ENCODE data around the gene ICAM1. TPM values are rescaled to one million over a fixed set of nuclear protein-coding genes. Genes with fewer than 3 reads are reported as not detected.

The ICAM1 gene
- total and polyA plus RNA-seq, 2 of the 13 experiments (the other 11 are each of a cell fraction or from before 2014, with no cell fraction given), result 37.9 to 98.4 TPM

GRCh38 chr19:10251792-10252694, 18.9 kb upstream of the ICAM1 start, which contains the start of gene MRPL4 (continued):
- TF ChIP-seq SYNCRIP (IDR thresholded peaks at IDR 0.05; ENCODE audit: insufficient read depth, low read depth, low read length), result no peak
- TF ChIP-seq BRD4 (CRISPR knock-in tag; IDR thresholded peaks at IDR 0.05), result peak; percentile 91
- TF ChIP-seq, protein P1, sequence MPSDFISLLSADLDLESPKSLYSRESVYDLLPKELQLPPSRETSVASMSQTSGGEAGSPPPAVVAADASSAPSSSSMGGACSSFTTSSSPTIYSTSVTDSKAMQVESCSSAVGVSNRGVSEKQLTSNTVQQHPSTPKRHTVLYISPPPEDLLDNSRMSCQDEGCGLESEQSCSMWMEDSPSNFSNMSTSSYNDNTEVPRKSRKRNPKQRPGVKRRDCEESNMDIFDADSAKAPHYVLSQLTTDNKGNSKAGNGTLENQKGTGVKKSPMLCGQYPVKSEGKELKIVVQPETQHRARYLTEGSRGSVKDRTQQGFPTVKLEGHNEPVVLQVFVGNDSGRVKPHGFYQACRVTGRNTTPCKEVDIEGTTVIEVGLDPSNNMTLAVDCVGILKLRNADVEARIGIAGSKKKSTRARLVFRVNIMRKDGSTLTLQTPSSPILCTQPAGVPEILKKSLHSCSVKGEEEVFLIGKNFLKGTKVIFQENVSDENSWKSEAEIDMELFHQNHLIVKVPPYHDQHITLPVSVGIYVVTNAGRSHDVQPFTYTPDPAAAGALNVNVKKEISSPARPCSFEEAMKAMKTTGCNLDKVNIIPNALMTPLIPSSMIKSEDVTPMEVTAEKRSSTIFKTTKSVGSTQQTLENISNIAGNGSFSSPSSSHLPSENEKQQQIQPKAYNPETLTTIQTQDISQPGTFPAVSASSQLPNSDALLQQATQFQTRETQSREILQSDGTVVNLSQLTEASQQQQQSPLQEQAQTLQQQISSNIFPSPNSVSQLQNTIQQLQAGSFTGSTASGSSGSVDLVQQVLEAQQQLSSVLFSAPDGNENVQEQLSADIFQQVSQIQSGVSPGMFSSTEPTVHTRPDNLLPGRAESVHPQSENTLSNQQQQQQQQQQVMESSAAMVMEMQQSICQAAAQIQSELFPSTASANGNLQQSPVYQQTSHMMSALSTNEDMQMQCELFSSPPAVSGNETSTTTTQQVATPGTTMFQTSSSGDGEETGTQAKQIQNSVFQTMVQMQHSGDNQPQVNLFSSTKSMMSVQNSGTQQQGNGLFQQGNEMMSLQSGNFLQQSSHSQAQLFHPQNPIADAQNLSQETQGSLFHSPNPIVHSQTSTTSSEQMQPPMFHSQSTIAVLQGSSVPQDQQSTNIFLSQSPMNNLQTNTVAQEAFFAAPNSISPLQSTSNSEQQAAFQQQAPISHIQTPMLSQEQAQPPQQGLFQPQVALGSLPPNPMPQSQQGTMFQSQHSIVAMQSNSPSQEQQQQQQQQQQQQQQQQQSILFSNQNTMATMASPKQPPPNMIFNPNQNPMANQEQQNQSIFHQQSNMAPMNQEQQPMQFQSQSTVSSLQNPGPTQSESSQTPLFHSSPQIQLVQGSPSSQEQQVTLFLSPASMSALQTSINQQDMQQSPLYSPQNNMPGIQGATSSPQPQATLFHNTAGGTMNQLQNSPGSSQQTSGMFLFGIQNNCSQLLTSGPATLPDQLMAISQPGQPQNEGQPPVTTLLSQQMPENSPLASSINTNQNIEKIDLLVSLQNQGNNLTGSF (CRISPR knock-in tag; IDR thresholded peaks at IDR 0.05), result 0 out of 2 replicates have a peak, but pooled peaks have one; percentile 66
- TF ChIP-seq ZNF713 (CRISPR knock-in tag; IDR thresholded peaks at IDR 0.05), result no peak
- peak; percentile 97 for TF ChIP-seq MAX (IDR thresholded peaks at IDR 0.05)
- TF ChIP-seq ADNP (CRISPR knock-in tag; IDR thresholded peaks at IDR 0.05), result no peak
- TF ChIP-seq SAP130 (CRISPR knock-in tag; IDR thresholded peaks at IDR 0.05; ENCODE audit: low read depth), result peak; percentile 98
- peak; percentile 63 to 86; a peak in 3 of 4 replicates for TF ChIP-seq KLF16 (CRISPR knock-in tag; IDR thresholded peaks at IDR 0.05)
- peak; percentile 99 for TF ChIP-seq HDAC1 (CRISPR knock-in tag; IDR thresholded peaks at IDR 0.05)
- TF ChIP-seq, protein P2, sequence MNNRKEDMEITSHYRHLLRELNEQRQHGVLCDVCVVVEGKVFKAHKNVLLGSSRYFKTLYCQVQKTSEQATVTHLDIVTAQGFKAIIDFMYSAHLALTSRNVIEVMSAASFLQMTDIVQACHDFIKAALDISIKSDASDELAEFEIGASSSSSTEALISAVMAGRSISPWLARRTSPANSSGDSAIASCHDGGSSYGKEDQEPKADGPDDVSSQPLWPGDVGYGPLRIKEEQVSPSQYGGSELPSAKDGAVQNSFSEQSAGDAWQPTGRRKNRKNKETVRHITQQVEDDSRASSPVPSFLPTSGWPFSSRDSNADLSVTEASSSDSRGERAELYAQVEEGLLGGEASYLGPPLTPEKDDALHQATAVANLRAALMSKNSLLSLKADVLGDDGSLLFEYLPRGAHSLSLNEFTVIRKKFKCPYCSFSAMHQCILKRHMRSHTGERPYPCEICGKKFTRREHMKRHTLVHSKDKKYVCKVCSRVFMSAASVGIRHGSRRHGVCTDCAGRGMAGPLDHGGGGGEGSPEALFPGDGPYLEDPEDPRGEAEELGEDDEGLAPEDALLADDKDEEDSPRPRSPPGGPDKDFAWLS (CRISPR knock-in tag; IDR thresholded peaks at IDR 0.05; ENCODE audit: borderline replicate concordance), result no peak
- peak; percentile 79 for TF ChIP-seq POLR2AphosphoS5 (IDR thresholded peaks at IDR 0.05; ENCODE audit: low read depth, low read length)
- no peak for TF ChIP-seq ARID2 (CRISPR knock-in tag; IDR thresholded peaks at IDR 0.05; ENCODE audit: borderline replicate concordance)
- peak; percentile 79 for TF ChIP-seq TGIF2 (CRISPR knock-in tag; IDR thresholded peaks at IDR 0.05)
- no peak for TF ChIP-seq HNRNPK (IDR thresholded peaks at IDR 0.05; ENCODE audit: low read depth, low read length, poor library complexity, severe bottlenecking)
- peak; percentile 71; the same call in 1 of the 2 replicates for TF ChIP-seq ZNF780A (CRISPR knock-in tag; IDR thresholded peaks at IDR 0.05)
- no peak for TF ChIP-seq TERF1 (CRISPR knock-in tag; IDR thresholded peaks at IDR 0.05)
- TF ChIP-seq MXD4 (CRISPR knock-in tag; IDR thresholded peaks at IDR 0.05), result peak; percentile 89; the same call in 1 of the 2 replicates
- peak; percentile 93; the same call in 1 of the 2 replicates for TF ChIP-seq SMAD1 (CRISPR knock-in tag; IDR thresholded peaks at IDR 0.05; ENCODE audit: borderline replicate concordance, low read depth)
- peak; percentile 84 for TF ChIP-seq NR2F6 (IDR thresholded peaks at IDR 0.05)
- peak; percentile 99 for TF ChIP-seq NR2F6 (CRISPR knock-in tag; IDR thresholded peaks at IDR 0.05)
- peak; percentile 93; the same call in 1 of the 2 replicates for TF ChIP-seq KAT7 (CRISPR knock-in tag; IDR thresholded peaks at IDR 0.05; ENCODE audit: borderline replicate concordance)
- TF ChIP-seq MTF1 (CRISPR knock-in tag; IDR thresholded peaks at IDR 0.05), result 0 out of 2 replicates have a peak, but pooled peaks have one; percentile 30

Data from HepG2 (cell line).